NCI-H1417 (cell line): ENCODE data around the gene DGCR8.

ENCODE experiments used
- DNase-seq, 3 experiments: peaks; one replicate each; lab custom pipeline; 2025; lab: John Stamatoyannopoulos, UW

The DGCR8 gene

DNA sequence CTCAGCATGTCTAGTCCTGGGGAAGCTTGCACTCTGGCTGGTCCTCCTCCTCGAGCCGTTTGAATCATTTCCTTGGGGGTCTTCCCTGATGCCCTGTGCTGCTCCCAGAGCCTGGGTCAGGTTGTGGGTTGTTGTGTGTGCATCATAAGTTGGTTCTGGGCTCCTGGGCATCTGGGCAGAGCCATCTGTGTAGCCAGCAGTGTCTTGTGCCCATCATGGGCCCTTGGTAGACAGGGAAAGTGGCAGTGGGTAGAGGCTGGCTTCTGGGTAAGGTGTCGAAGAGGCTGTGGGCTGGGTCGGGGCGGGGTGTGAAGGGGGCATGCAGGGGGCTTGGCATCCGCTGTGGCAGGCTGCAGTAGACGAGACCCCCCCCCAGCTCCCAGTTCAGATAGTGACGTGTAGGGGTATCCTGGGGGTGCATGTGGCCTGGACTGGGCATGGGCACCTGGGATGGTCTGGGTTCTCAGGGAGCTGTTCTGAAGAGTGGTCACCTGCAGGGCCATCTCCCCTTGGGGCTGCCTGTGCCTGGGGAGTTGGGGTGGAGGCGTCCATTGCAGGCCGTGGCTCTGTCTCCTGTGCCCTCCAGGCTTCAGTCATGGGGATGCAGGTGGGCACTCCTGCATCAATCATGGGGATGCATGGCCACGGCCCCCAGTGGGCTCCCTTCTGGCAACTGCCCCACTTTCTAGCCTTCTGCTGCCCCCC is 44.2 kb downstream of the DGCR8 start:
- DNase-seq: no peak

DNA sequence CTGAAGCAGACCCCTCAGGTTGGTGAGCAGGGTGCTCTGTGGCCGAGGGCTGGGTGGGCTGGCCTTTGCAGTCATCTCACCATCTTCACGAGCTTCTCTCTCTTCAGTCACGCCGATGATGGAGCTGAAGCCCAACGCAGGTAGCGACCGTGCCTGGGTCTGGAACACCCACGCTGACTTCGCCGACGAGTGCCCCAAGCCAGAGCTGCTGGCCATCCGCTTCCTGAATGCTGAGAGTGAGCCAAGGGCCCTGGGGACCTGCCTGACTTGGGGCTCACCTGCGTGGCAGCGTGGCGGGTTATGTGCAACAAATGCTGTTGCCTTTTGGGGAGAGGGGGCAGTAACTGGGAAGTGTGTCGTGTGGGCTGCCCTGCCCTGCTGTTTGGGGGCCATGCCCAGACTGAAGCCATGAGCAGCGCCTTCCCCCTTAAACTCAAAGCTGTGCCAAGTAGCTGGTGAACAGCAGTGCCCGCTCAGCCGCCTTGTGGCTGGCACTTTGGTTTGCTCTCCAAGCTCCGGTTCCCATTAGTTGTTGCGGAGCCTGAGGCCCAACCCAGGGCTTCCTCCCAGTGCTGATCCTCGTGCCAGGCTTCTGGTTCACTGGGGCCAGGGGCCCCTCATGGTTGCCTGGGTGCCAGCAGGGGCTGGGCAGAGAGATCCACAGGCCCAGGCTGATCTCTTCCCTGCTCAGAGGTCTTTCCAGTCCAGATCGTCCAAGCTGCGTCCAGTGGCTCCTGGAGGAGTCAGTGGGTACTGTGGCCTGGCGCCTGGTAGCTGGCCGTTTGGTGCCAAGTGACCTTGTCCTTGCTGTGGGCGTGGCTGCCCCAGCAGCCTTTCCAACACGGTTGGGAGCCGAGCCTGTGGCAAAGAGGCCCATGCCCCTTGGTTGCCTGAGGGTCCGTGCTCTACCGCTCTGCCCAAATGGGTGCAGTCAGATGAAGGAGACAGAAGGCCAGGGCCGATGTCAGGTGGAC is 45.4 kb downstream of the DGCR8 start:
- DNase-seq: no peak

DNA sequence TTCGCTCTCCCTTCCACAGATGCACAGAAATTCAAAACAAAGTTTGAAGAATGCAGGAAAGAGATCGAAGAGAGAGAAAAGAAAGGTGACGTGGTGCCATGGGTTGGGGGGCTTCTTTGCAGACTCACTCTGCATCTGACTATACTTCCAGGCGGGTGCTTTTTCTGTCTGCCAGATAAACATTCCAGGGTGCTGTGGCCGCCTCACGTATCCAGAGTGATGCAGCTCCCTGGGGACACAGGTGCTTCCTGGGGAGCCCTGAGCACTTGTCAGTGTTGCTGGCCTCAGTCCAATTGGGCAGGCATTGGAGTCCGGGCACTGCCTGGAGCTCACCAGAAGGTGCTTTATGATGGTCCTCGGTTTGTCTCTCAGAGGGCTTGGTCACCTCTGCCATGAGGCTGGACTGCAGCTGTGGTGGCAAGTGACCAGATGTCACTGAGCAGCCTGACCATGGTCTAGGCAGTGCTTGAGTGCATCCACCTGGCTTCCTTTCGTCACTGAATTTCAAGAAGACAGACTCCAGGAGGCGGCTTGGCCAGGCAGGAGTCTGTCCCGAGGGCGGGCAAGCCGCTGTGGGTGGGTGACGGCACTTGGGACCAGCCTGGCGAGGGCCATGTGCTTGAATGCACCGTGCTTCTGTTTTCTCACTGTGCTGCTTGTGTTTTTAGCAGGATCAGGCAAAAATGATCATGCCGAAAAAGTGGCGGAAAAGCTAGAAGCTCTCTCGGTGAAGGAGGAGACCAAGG is 46.4 kb downstream of the DGCR8 start:
- DNase-seq: no peak

DNA sequence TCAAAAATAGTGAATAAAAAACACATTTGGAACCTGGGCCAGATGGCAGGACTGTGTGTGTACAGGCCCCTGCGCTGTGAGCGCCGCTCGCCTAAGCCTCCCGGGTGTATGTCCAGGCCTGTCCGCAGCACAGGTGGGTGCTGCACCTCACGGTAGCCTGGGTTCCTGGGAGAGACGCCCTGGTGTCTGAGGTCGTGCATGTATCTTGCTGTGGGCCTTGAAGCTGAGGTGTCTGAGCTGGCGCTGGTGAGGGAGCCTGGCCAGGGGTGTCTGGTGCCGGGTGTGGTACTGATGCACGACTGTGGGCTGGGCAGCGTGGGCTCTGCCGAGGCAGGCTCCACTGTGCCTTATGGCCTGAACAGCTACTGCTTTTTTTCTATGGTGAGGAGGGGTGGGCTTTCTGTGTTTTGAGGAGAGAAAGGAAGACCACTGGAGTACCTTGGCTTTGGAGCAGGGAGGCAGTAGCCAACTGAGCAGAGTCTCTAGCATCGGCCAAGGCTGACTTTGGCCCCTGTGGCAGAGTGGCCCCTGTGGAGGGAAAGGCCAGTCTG is 47.4 kb downstream of the DGCR8 start:
- no peak for DNase-seq

DNA sequence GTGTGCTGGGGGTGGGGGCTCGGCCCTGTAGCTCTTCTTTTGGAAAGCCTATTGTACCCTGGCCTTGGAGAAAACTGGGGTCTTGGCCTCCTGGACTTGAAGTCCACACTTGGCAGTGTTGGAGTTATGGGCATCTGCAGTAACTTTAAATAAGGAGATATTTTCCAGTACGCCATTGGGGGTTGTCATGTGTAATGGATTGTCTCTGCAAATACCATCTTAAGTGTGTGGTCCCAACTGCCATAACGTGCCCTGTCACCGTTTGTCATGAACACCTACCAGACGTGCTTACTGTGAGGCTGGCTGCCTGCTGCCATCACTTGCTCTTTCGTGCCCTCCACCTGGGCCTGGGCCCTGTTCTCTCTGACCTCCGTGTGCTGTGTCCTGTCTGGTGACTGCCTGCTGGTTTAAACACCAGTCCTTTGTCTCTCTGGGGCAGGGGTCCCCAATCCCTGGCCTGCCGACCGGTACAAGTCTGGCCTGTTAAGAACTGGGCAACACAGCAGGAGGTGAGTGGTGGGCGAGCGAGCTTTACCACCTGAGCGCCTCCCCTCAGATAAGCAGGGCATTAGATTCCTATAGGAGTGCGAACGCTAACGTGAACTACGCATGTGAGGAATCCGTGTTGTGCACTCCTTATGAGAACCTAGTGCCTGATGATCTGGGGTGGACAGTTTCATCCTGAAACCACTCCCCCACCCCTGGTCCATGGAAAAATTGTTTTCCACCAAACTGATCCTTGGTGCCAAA is 48.0 kb downstream of the DGCR8 start:
- DNase-seq: peak in 1 of 3 experiments; percentile 2

DNA sequence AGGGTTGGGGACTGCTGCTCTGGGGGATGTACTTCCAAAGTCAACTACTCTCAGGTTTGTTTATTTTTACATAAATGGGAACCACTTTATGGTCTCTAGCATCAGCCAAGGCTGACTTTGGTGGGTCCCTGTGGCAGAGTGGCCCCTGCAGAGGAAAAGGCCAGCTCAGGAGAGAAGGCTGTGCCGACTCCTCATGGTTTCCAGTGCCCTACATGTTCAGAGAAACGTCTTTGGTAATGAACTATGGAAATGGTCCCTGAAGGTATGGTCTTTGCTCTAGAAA is 48.5 kb downstream of the DGCR8 start:
- no peak for DNase-seq

DNA sequence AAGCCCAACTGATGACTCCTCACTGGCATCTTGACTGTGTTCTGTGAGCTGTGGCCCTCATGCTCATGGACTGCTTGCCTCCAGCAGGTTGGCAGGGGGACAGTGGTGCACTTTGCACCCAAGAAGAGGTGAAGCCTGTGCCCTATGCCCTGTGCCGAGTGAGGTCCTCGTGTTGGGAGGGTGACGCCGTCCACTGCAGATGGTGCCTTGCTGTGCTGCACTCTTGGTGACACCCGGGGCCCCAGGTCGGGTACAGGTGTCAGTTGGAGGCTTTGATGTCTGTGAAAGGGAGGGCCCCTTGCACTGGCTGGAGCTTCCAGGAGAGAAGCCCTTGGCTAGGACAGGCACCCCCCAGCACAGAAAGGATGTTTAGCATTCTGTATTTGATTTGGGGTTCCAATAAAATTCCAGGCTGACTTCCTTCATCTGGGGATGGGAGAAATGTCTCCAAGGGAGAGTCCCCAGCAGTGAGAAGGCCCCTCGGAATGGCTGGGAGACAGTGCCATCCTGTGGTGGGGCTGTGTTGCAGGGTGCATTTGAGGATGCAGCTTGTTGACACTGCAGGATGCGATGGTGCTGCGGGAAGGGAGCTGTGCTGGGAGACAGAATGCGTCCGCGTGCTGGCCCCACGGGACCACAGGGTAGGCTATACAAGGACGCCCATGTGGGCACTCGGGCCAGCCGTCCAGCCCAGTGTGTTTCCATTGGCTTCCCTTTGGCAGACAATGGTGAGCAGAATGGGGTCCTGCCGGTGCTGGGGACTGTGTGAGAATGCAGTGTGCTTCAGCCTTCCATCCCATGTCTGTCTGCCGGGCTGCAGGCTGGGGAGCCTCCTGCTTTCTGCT is 49.1 kb downstream of the DGCR8 start:
- peak in 2 of 3 experiments; percentile 5 to 11 for DNase-seq

DNA sequence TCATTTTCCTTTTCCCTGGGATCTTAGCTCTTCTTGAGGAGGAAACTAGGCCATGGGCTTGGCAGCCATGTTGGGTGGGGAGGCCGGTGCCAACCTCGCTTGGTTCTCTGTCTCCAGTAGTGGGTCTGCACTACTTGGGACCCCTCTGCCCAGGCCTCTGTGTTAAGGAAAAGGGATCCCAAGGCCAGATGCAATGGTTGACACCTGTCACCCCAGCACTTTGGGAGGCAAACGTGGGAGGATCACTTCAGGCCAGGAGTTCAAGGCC is 49.6 kb downstream of the DGCR8 start:
- DNase-seq: no peak

DNA sequence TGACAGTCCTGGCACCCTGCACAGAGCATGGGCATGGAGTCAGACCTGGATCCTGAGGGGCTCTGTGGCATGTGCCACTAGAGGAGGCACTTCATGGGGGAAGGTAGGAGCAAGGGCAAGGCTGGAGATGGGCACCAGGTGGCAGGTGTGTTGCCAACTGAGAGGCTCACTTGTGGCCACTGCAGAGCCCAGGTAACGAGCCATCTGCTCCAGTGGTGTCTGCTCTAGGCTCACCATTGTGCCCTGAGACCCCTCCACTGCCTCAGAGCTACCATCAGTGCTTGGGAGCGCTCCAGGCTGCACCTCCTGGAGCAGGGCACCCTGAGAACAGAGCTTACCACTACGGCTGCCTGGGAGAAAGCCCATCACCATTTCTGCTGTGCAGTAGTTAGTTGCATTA is 50.3 kb downstream of the DGCR8 start:
- DNase-seq: peak in 2 of 3 experiments; percentile 33 to 61

DNA sequence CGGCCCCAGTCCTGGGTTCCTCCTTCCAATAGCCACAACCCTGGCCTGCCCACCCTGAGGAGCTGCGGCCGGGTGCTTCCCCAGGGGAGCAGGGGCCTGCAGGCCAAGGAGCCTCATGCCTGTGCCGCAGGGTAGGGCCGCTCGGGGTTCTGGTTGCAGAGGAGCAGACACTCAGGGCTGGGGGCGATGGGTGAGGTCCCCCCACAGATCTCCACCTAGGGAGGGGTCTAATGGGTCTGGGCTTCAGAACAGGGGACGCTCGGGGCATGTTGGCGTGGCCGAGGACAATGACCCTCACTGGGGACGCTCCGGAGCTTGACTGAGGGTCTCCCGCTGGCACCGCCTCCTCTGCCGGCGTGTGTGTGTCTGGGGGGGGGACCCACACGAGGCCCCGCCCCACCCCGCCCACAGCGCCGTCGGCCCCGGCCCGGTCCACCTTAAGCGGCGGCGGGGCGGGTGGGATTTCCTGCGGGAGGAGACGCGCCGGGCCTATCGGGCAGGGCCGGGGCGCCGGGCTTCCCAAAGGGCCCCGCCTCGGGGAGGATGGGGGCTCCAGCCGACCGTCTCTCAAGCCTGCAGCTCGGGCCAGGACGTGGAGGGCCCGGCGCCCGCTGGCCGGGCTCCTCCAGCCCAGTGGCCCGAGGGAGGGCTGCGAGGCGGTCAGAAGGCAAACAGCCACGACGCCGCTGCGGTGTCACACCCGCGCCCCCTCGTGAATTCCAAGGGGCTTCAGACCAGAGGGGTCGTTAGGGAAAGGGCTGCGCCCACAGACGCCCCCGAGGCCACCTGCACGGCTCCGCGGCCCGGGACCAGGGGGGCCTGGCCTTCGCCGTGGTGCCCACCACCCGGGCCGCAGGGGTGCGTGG is 50.9 kb downstream of the DGCR8 start:
- peak; percentile 28 to 64 (median 44) for DNase-seq

DNA sequence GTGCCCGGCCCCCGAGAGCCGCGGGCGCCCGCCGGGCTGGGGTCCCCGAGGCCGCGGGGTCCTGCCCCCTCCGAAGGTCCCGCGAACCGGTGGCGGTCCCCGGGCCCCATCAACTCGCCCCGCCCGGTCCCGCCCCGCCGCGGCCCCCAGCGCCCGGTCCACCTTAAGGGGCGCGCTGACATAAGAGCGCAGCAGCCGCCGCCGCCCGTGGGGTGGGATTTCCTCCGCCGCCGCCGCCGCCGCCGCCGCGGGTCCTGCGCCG is 51.5 kb downstream of the DGCR8 start, which contains the start of gene ZDHHC8:
TSS of gene ZDHHC8 (plus strand) at position 208 of the 262 bp plus-strand sequence. CDS start 144 bp downstream, outside the sequence.
- DNase-seq: no peak

DNA sequence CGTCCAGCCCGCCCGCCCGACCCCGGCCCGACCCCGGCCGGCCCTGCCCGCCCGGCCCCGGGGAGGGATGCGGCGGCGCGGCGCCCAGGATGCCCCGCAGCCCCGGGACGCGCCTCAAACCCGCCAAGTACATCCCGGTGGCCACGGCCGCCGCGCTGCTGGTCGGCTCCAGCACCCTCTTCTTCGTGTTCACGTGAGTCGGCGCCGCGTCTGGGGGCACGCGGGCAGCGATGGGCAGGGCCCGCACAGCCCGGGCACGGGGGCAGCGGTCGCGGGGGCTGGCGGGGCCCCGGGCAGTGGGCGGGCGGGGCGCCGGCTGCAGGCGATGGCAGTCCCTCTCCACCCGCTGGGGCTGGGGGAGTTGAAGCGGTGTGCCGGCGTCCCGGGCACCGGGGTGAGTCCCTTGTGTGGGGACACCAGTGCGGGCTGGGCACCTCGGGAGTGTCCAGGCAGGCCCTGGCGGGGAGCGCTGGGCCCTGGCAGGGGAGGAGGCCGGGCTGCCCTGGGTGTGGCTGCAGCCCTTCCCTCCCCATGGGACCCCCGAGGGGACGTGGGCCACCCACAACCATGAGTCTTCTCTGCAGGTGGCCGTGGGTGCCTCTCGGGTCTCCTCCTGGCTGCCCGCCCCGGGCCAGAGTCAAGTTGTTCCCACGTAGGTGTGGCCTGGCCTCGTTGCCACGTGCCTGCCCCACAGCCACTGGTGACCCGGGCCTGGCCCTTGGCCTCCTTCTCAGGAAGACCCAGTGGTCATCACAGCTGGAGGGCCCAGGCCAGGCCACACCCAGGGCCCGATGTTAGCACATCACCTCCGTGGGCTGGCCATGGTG is 52.0 kb downstream of the DGCR8 start:
- DNase-seq: peak in 2 of 3 experiments; percentile 5 to 23

DNA sequence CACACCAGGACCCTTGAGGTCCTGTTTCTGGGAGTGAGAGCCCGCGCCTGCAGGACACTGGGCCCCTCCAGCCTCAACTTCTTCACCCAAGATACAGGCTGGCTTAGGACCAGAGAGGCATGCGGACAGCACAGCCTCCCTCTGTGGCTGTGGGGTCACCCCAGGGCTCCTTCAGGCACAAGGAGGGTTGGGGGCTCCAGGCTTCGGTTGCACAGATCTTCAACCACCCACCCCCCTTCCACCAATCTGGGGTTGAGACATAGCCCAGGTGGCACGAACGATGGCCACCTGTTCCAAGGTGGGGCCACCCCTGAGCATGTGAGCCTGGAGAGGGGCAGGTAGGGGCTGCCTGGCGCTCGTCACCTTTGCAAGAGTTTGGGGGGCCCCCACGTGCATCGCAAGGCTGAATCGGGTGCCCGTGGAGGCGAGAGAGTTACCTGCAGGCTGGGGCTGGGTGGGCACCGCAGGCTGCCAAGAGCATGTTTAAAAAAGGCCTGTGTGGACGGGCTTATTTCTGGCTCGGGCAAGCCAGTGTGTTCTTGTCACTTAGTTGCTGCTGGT is 52.7 kb downstream of the DGCR8 start:
- DNase-seq: no peak

DNA sequence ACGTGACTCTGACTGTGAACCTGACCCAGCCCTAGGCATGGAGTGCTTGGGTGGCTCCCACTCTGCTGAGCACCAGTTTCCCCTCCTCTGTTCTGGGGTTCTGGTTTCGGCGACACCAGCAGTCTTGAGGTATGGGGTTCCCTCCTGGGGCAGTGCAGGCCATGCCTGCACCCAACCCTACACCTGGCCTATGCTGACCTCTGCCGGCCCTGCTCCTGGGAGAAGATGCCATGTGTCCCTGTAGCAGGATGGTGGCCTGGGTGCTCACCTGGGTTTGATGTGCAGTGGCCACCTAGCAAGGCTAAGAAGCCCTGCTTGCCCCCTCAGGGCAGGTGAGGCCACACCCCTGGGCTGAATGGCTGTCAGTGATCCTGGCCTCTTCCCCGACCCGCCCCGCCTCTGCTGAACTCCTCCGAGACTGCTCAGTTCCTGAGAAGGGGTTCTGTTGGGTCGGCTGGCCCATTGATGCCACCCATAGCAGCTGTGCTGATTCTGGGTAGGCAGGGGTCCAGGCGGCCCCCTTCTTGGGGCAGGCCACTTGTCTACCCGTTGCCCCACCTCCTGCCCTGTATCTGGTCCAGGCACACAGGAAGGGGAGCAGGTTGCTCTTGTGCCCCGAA is 54.0 kb downstream of the DGCR8 start:
- no peak for DNase-seq

DNA sequence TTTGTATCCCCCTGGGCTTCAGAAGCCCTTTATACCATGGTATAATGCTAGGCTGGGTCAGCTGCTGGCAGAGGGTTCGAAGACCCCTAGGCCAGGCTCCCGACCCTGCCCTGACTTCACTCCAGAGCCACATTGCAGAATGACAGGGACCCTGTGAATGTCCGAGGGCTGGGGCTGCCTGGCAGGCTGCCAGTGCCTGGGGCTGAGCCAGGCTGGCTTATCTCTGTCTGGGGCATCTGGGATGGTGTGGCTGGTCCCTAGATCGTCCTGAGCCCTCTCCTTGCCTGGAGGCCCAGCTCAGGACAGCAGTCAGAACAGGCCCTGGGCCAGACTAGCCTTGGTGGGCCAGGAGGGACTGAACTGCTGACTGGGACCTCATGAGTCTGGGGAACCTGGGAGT is 55.2 kb downstream of the DGCR8 start:
- no peak for DNase-seq

DNA sequence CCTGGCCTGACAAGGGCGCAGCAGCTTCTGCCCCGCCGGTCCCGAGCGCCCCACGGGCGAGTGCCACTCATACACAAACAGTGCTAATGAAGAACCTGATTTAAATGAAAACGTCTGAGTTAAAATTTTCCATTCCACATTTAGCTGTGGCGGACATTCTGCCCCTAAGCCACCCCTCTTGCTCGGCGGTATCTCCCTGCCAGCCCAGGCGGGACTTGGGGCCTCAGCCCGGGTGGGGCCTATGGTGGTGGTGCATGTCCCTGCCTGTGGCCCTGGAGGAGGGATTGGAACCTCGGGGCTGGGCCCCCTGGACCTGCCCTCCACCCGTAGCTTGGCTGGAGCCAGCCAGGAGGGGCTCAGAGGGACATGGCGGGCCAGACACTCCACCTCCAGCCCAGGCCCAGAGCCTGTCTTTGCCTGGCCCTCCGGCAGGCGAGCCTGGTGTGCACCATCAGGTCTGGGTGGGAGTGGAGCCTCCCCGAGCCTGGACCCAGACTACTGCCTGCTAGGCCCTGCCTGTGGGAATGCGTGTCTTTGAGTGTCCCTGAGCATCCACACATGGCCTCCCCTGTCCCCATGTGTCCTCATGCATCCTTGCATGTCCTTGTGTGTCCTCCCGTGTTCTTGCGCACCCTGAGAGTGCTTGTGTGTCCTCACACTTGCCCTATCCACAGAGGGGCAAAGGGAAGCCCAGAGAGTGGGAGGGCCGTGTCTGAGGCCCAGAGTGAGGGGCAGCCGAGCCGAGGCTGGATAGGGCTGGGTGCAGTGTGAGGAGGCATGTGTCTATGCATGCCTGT is 56.0 kb downstream of the DGCR8 start:
- DNase-seq: no peak

DNA sequence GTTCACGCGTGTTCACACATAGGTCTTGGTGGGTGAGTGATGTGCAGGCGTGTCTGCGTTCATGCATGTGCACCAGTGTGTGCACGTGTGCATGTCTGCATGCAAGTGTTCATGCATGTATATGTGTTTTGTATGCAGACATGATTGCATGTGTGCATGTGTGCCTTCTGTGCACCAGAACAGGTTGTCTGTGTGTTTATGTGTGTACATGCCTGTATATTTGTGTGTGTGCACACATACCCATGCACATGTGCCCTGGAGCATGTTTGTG is 56.5 kb downstream of the DGCR8 start:
- no peak for DNase-seq

DNA sequence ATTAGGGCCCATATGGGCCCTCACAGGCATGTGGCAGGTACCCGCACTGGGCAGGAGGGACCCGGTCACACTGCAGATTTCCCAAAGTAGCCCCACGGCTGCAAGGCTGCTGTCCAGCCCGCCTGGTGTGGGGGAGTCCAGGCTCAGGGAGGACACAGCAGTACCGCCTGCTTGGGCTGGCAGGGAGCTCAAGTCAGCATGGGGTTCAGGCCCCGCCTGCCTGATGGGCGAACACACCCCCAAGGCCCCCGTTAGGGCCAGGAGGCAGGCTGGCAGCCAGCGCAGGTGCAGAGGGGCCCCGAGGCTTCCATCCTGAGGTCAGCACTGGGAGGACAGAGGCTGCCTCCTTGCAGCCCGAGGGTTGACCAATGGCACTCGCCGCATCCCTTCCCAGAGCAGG is 57.1 kb downstream of the DGCR8 start:
- DNase-seq: no peak
